Liver (tissue), 9 donors: ENCODE data around the gene KRT86. TPM values are rescaled to one million over a fixed set of nuclear protein-coding genes. Genes with fewer than 3 reads are reported as not detected.
"Not testable (repeated sequence)": the region's sequence is repeated elsewhere in the genome, so short reads cannot be mapped to it uniquely, and the experiment has no call there.

Experiments
- DNase-seq: peaks from one replicate; pipeline ENCODE4 v3.0.0-alpha.2; 2017; ENCODE audit warnings: low spot score
- H3K27ac ChIP-seq, 2 donors: one replicate each; pipeline ENCODE4 v1.7.0; 2013; ENCODE audit warnings: inconsistent platforms in 2 of 2, low read length in 2 of 2, control low read depth in 1 of 2, low read depth in 1 of 2, mild to moderate bottlenecking in 1 of 2
- H3K27me3 ChIP-seq, 4 donors: one replicate each; pipeline versions ENCODE4 v1.6.1 to v1.7.0; 2013; ENCODE audit warnings: low read length in 3 of 4, inconsistent platforms in 1 of 4, mild to moderate bottlenecking in 1 of 4, moderate library complexity in 1 of 4; ENCODE audit not compliant: control insufficient read depth in 4 of 4, insufficient read depth in 4 of 4
- H3K36me3 ChIP-seq, 4 donors: one replicate each; pipeline versions ENCODE4 v1.6.1 to v1.7.0; 2013; ENCODE audit warnings: low read length in 3 of 4, mild to moderate bottlenecking in 3 of 4, low read depth in 1 of 4, moderate library complexity in 1 of 4; ENCODE audit not compliant: control insufficient read depth in 4 of 4, insufficient read depth in 3 of 4
- H3K4me1 ChIP-seq, 4 donors: one replicate each; pipeline versions ENCODE4 v1.6.1 to v1.7.0; 2013; ENCODE audit warnings: low read length in 3 of 4, mild to moderate bottlenecking in 3 of 4, moderate library complexity in 1 of 4; ENCODE audit not compliant: control insufficient read depth in 4 of 4, insufficient read depth in 4 of 4
- H3K4me3 ChIP-seq, 3 donors: one replicate each; pipeline versions ENCODE4 v1.6.1 to v1.7.0; 2013; ENCODE audit warnings: low read length in 3 of 3, control low read depth in 1 of 3, low read depth in 1 of 3, mild to moderate bottlenecking in 1 of 3
- H3K9ac ChIP-seq, 2 donors: one replicate each; pipeline ENCODE4 v1.7.0; 2013; ENCODE audit warnings: low read length in 2 of 2, mild to moderate bottlenecking in 2 of 2, moderate library complexity in 2 of 2, control low read depth in 1 of 2, low read depth in 1 of 2
- H3K9me3 ChIP-seq, 4 donors: one replicate each; pipeline versions ENCODE4 v1.6.1 to v1.7.0; 2013; ENCODE audit warnings: low read length in 3 of 4; ENCODE audit not compliant: control insufficient read depth in 4 of 4
- ATF3 ChIP-seq: IDR thresholded peaks from 2 replicates; pipeline ENCODE4 v1.6.1; 2016; ENCODE audit warnings: antibody characterized with exemption
- CTCF ChIP-seq: fragments of 150-350 bp; IDR thresholded peaks from 2 replicates; pipeline ENCODE4 v1.5.1; 2017; ENCODE audit warnings: improper control_type of control experiment, low read depth, low read length; ENCODE audit not compliant: missing input control
- EGR1 ChIP-seq, 2 donors: IDR thresholded peaks; 2 replicates each; pipeline ENCODE4 v1.6.1; 2016 to 2018; ENCODE audit warnings: antibody characterized with exemption in 2 of 2, low read depth in 2 of 2
- FOXA1 ChIP-seq: IDR thresholded peaks from 2 replicates; pipeline ENCODE4 v1.6.1; 2016; ENCODE audit warnings: antibody characterized with exemption
- FOXA2 ChIP-seq: IDR thresholded peaks from 2 replicates; pipeline ENCODE4 v1.6.1; 2016; ENCODE audit warnings: antibody characterized with exemption
- GABPA ChIP-seq, 2 donors: IDR thresholded peaks in 1 of 2; conservative IDR thresholded peaks in 1 of 2; 2 replicates each; pipeline ENCODE4 v1.6.1; 2016; ENCODE audit warnings: antibody characterized with exemption in 2 of 2, mild to moderate bottlenecking in 1 of 2, moderate library complexity in 1 of 2
- HNF4A ChIP-seq, 2 donors: conservative IDR thresholded peaks; 2 replicates each; pipeline ENCODE4 v1.6.1; 2016; ENCODE audit warnings: antibody characterized with exemption in 2 of 2, mild to moderate bottlenecking in 2 of 2
- HNF4G ChIP-seq: IDR thresholded peaks from 2 replicates; pipeline ENCODE4 v1.6.1; 2016; ENCODE audit warnings: antibody characterized with exemption
- JUND ChIP-seq, 2 donors: IDR thresholded peaks; 2 replicates each; pipeline ENCODE4 v1.6.1; 2016; ENCODE audit warnings: antibody characterized with exemption in 2 of 2
- MAX ChIP-seq: IDR thresholded peaks from 2 replicates; pipeline ENCODE4 v1.6.1; 2016; ENCODE audit warnings: antibody characterized with exemption
- RAD21 ChIP-seq, 2 donors: IDR thresholded peaks; 2 replicates each; pipeline ENCODE4 v1.6.1; 2016; ENCODE audit warnings: antibody characterized with exemption in 2 of 2, mild to moderate bottlenecking in 2 of 2
- REST ChIP-seq: IDR thresholded peaks from 2 replicates; pipeline ENCODE4 v1.6.1; 2016; ENCODE audit warnings: antibody characterized with exemption, mild to moderate bottlenecking
- SP1 ChIP-seq: IDR thresholded peaks from 2 replicates; pipeline ENCODE4 v1.6.1; 2018; ENCODE audit warnings: antibody characterized with exemption, mild to moderate bottlenecking
- TAF1 ChIP-seq: conservative IDR thresholded peaks from 2 replicates; pipeline ENCODE4 v1.6.1; 2016; ENCODE audit warnings: antibody characterized with exemption, mild to moderate bottlenecking
- YY1 ChIP-seq: IDR thresholded peaks from 2 replicates; pipeline ENCODE4 v1.6.1; 2016; ENCODE audit warnings: antibody characterized with exemption, mild to moderate bottlenecking
- ZBTB33 ChIP-seq: IDR thresholded peaks from 2 replicates; pipeline ENCODE4 v1.6.1; 2016; ENCODE audit warnings: antibody characterized with exemption
- WGBS: extraction: QIAGEN DNeasy Blood & Tissue Kit; methylation state at CpG from one replicate; pipeline ENCODE4 v1.1.7; 2013; 5-methylcytosine and 5-hydroxymethylcytosine counted together
- polyA plus RNA-seq, 2 donors: library from polyadenylated mRNA; stranded (reverse) in 1 of 2; unstranded in 1 of 2; fragments of 200-250 nt in 1 of 2; fragments of >200 nt in 1 of 2; fragmentation: Nextera tagmentation in 1 of 2; extraction: Ambion mirVana in 1 of 2; gene quantifications; one replicate each; pipeline versions ENCODE4 v1.2.1 to v1.2.3, GENCODE V29; 2013 to 2015
- total RNA-seq, 2 donors: library from RNA; depleted of rRNA; stranded (reverse); fragments of >200 nt; gene quantifications; one replicate each; pipeline ENCODE4 v1.2.3, GENCODE V29; 2014
- donor health status: healthy.
- donor health status: healthy.
- donor health status: healthy.
- donor health status: healthy.
- donor health status: healthy.

Gene KRT86
- total and polyA plus RNA-seq, 4 donors, result 0.08 TPM; not detected in 3

GRCh38 chr12:52344111-52344510 is 69.7 kb downstream of the KRT86 start:
- Histone ChIP-seq H3K4me1 (peaks cover 3 to 6% (median 4%) of the 10 kb centered on the region in 4 donors), H3K9me3 (peaks cover 0 to 7% (median 0%) of the 10 kb centered on the region in 4 donors), H3K27me3 (no peaks in the 10 kb centered on the region), H3K4me3 (no peak overlapping the region), H3K36me3 (no peaks in the 10 kb centered on the region), H3K9ac (no peak overlapping the region), H3K27ac (no peak overlapping the region)
- WGBS, result 94% methylated on average over 12 of the region's 12 CpGs
- DNase-seq, result no peak
- TF ChIP-seq FOXA2 (no peak), CTCF (no peak), YY1 (no peak), TAF1 (no peak), GABPA (IDR thresholded peaks at IDR 0.05 in 1 of 2, conservative IDR thresholded peaks at IDR 0.05 in 1 of 2) (no peak), FOXA1 (no peak), SP1 (no peak), EGR1 (IDR thresholded peaks at IDR 0.05; ENCODE audit: low read depth in 2 of 2) (no peak), RAD21 (IDR thresholded peaks at IDR 0.05) (no peak), HNF4G (no peak), JUND (IDR thresholded peaks at IDR 0.05) (no peak), HNF4A (conservative IDR thresholded peaks at IDR 0.05) (no peak), ZBTB33 (no peak)

GRCh38 chr12:52345041-52345440 is 70.6 kb downstream of the KRT86 start:
- not testable (repeated sequence) for H3K27ac ChIP-seq, H3K4me1 ChIP-seq, H3K4me3 ChIP-seq, DNase-seq, H3K36me3 ChIP-seq, H3K9me3 ChIP-seq, H3K27me3 ChIP-seq, H3K9ac ChIP-seq
- WGBS, result 66% methylated on average over 8 of the region's 8 CpGs

- WGBS, result 59% methylated on average over 4 of the region's 4 CpGs
- Histone ChIP-seq H3K9ac (no peak overlapping the region), H3K4me3 (no peak overlapping the region), H3K4me1 (peaks cover 3 to 13% (median 8%) of the 10 kb centered on the region in 4 donors), H3K27me3 (no peaks in the 10 kb centered on the region), H3K36me3 (no peaks in the 10 kb centered on the region), H3K9me3 (peaks cover 0 to 7% (median 0%) of the 10 kb centered on the region in 4 donors), H3K27ac (no peak overlapping the region)
- TF ChIP-seq SP1 (no peak), MAX (no peak), GABPA (IDR thresholded peaks at IDR 0.05 in 1 of 2, conservative IDR thresholded peaks at IDR 0.05 in 1 of 2) (no peak), HNF4A (conservative IDR thresholded peaks at IDR 0.05) (no peak), ATF3 (no peak), FOXA1 (no peak), JUND (IDR thresholded peaks at IDR 0.05) (no peak), ZBTB33 (no peak), YY1 (no peak), REST (no peak)
- no peak for DNase-seq
These were observed 72.1 kb downstream of the KRT86 start for GRCh38 chr12:52346593-52346992.
